Fibroblast of the aortic adventitia (primary cell): ENCODE data around the gene ARHGEF33. TPM values are rescaled to one million over a fixed set of nuclear protein-coding genes. Genes with fewer than 3 reads are reported as not detected.
A peak's percentile ranks its signal among the peaks of the same experiment; 100 is the strongest.

ENCODE experiments used
- DNase-seq: peaks from one replicate; pipeline ENCODE4 v3.0.0-alpha.2; 2010; ENCODE audit warnings: low read depth
- H3K4me3 ChIP-seq: 2 replicates; pipeline ENCODE4 v1.5.1; 2011; ENCODE audit warnings: low read depth, mild to moderate bottlenecking, control low read depth, low read length, moderate library complexity
- small RNA-seq: library from RNA; depleted of rRNA; stranded (forward); fragments of <200 nt; gene quantifications from one replicate; pipeline ENCODE3, GENCODE V24; 2012
- total RNA-seq: library from RNA; depleted of rRNA; stranded (reverse); fragments of >200 nt; gene quantifications from 2 replicates; pipeline ENCODE4 v1.2.3, GENCODE V29; 2012; ENCODE audit warnings: low replicate concordance
- TF ChIP-seq, protein P1 (sequence below): IDR thresholded peaks from 2 replicates; pipeline ENCODE4 v1.5.1; 2011; ENCODE audit warnings: mild to moderate bottlenecking, low read length, control low read depth, inconsistent platforms; ENCODE audit not compliant: insufficient read depth

The ARHGEF33 gene
- total RNA-seq, 1 donor: 0.54 TPM

DNA sequence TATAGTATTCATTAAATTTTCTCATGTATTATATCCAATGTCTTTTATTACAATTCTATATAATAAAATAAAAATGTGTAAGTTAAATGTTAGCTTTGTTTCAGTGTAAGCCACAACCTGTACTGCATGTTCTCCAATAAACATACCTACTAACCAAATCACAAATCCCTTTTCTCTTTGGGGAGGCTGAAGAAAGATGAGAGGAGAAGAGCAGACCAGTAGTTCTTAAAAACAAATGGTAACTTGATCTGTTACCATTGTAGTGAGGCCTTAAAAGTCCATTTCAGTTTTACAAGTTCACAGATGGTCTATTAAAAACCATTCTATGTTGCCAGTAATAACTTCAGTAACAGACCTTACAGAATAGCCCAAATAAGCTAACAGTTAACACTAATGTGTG is 130.7 kb downstream of the ARHGEF33 start:
- no peak for DNase-seq
- H3K4me3 ChIP-seq: no peak overlapping the region
- TF ChIP-seq, protein P1, sequence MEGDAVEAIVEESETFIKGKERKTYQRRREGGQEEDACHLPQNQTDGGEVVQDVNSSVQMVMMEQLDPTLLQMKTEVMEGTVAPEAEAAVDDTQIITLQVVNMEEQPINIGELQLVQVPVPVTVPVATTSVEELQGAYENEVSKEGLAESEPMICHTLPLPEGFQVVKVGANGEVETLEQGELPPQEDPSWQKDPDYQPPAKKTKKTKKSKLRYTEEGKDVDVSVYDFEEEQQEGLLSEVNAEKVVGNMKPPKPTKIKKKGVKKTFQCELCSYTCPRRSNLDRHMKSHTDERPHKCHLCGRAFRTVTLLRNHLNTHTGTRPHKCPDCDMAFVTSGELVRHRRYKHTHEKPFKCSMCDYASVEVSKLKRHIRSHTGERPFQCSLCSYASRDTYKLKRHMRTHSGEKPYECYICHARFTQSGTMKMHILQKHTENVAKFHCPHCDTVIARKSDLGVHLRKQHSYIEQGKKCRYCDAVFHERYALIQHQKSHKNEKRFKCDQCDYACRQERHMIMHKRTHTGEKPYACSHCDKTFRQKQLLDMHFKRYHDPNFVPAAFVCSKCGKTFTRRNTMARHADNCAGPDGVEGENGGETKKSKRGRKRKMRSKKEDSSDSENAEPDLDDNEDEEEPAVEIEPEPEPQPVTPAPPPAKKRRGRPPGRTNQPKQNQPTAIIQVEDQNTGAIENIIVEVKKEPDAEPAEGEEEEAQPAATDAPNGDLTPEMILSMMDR: no peak

DNA sequence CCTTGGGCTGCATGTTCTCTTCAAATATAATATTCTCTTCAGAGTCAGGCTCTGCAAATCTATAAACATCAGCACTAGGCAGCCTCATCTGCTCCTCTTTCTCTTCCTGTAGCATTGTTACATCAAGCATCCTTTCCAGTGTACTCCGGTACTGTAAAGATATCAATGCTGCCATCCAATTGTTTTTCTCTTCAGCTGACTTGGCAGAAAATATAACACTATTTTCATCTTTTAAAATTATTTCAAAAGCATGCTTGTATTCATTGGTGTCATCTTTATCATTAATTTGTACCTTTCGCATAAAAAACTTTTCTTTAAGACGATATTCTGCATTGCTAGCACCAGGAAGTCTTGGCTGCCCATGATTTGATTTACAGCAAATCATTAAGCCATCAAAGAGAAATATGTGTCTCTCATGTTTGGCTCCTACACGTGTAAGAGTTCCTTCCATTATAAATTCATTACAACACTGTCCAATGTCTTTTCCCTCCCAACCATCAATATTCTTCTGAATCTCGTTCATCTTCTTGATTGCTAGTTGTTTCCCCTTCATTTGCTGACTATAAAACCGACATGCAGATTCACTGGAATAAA is 133.1 kb downstream of the ARHGEF33 start:
- TF ChIP-seq, protein P1: no peak
- no peak overlapping the region for H3K4me3 ChIP-seq
- DNase-seq: no peak

DNA sequence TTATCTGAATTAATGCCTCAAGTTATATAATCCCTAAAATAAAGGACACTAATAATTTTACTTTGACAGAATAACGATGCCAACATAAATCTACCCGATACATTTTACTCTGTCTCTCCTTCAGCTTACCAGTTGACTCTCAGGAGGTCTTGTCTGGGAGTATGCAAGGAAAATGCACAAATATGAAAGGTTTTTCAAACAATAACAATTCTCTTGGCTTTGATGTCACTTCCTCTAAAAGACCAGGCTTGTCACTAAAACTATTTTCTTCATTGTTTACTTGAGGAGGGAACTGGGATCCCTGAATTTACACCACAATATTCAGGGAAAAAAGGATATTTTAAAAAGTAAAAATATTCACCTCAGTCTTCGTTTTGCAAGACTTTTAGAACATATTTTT is 134.0 kb downstream of the ARHGEF33 start:
- TF ChIP-seq, protein P1: no peak
- DNase-seq: no peak

DNA sequence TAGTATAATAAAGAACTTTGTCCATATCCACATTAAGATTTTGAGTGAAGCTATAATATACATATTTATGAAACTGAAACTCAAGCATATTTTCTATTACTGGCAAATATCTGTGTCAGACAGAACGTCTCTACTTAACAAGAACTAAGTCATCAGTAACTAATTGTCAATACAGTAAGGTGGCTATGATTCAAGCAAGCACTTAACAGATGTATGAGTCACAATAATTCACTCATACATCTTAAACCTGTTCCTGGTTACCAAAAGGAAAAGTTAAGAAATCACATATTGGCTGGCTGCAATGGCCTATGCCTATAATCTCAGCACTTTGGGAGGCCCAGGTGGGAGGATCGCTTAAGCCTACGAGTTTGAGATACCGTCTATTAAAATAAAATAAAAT is 135.2 kb downstream of the ARHGEF33 start:
- TF ChIP-seq, protein P1: no peak
- peak; percentile 13 for DNase-seq
- no peak overlapping the region for H3K4me3 ChIP-seq

More for the DNA sequence above, 134.0 kb downstream of the ARHGEF33 start:
- H3K4me3 ChIP-seq: no peak overlapping the region

Small RNA genes within 50 kb of the gene (small RNA-seq; reads per million reads assigned to genes)
- not detected for gene RN7SL96P
- gene RNU6-851P: not detected

Other genes with a start within 250 kb of the ARHGEF33 start
- gene GALM, start 223.8 kb upstream of the ARHGEF33 start, total RNA-seq: 27.7 and 35.2 TPM in 2 replicates
- 92.1 and 126 TPM in 2 replicates for gene SRSF7, start 138.5 kb upstream of the ARHGEF33 start, total RNA-seq
- 5.7 and 8.4 TPM in 2 replicates for gene GEMIN6, start 111.7 kb upstream of the ARHGEF33 start, total RNA-seq
- 25.0 and 69.4 TPM in 2 replicates for gene DHX57, start 13.9 kb upstream of the ARHGEF33 start, total RNA-seq
- 25.3 and 34.7 TPM in 2 replicates for gene MORN2, start 13.9 kb upstream of the ARHGEF33 start, total RNA-seq
- 27.9 and 36.1 TPM in 2 replicates for gene SOS1, start 231.2 kb downstream of the ARHGEF33 start, total RNA-seq